Common myeloid progenitor, CD34-positive (primary cell): Measurements from ENCODE around the gene KRT9.

ENCODE experiments used
- CTCF ChIA-PET: fragments of 350-600 bp; sonication (Branson Sonifier 250); formaldehyde crosslinking; loops from one replicate; lab custom pipeline; 2021; ENCODE audit warnings: antibody characterized with exemption; lab: Charles Lee
- POLR2A ChIA-PET: fragments of 350-600 bp; sonication (Branson Sonifier 250); formaldehyde crosslinking; loops from one replicate; lab custom pipeline; 2021; ENCODE audit warnings: antibody characterized with exemption; lab: Charles Lee
- DNase-seq, 3 donors: peaks; one replicate each; pipeline versions ENCODE4 v3.0.0 to v3.0.0-alpha.2; 2013
- H3K27ac ChIP-seq, 2 experiments: 1 replicate in 1 of 2; 2 replicates in 1 of 2; pipeline ENCODE4 v1.7.0; 2013; ENCODE audit warnings: inconsistent platforms in 2 of 2, low read length in 2 of 2, mild to moderate bottlenecking in 2 of 2, low read depth in 1 of 2, moderate library complexity in 1 of 2; ENCODE audit not compliant: severe bottlenecking in 2 of 2, insufficient read depth in 1 of 2, poor library complexity in 1 of 2
- H3K27me3 ChIP-seq, 5 experiments: replicated peaks in 2 of 5; 1 replicate in 3 of 5; 2 replicates in 2 of 5; pipeline versions ENCODE4 v1.6.1 to v1.7.0; 2013; ENCODE audit warnings: low read length in 4 of 5, mild to moderate bottlenecking in 2 of 5, moderate library complexity in 2 of 5, inconsistent platforms in 1 of 5; ENCODE audit not compliant: insufficient read depth in 5 of 5, control insufficient read depth in 4 of 5
- H3K36me3 ChIP-seq, 4 experiments: 1 replicate in 2 of 4; 2 replicates in 2 of 4; pipeline versions ENCODE4 v1.6.1 to v1.7.0; 2013; ENCODE audit warnings: low read length in 3 of 4, control low read depth in 1 of 4, mild to moderate bottlenecking in 1 of 4; ENCODE audit not compliant: control insufficient read depth in 4 of 4, insufficient read depth in 4 of 4
- H3K4me1 ChIP-seq, 4 experiments: 1 replicate in 3 of 4; 2 replicates in 1 of 4; pipeline versions ENCODE4 v1.6.1 to v1.7.1; 2013; ENCODE audit warnings: low read length in 3 of 4, mild to moderate bottlenecking in 3 of 4, control low read depth in 1 of 4, inconsistent platforms in 1 of 4, moderate library complexity in 1 of 4; ENCODE audit not compliant: control insufficient read depth in 4 of 4, insufficient read depth in 4 of 4; ENCODE audit errors: control extremely low read depth in 1 of 4
- H3K4me3 ChIP-seq, 7 experiments: 1 replicate in 4 of 7; 2 replicates in 3 of 7; pipeline versions ENCODE4 v1.5.1 to v1.7.0; 2013; ENCODE audit warnings: mild to moderate bottlenecking in 7 of 7, low read length in 6 of 7, moderate library complexity in 6 of 7, inconsistent platforms in 2 of 7, low read depth in 2 of 7, control low read depth in 1 of 7; ENCODE audit not compliant: insufficient read depth in 4 of 7, control insufficient read depth in 1 of 7; ENCODE audit errors: extremely low read depth in 1 of 7
- H3K9me3 ChIP-seq, 5 experiments: 1 replicate in 4 of 5; 2 replicates in 1 of 5; pipeline versions ENCODE4 v1.6.1 to v1.7.1; 2013; ENCODE audit warnings: low read length in 4 of 5, mild to moderate bottlenecking in 2 of 5, inconsistent platforms in 1 of 5, low read depth in 1 of 5, moderate library complexity in 1 of 5; ENCODE audit not compliant: control insufficient read depth in 4 of 5, insufficient read depth in 2 of 5; ENCODE audit errors: control extremely low read depth in 1 of 5
- WGBS: methylation state at CpG from one replicate; pipeline ENCODE4 v1.1.5; 2013; ENCODE audit not compliant: insufficient coverage; 5-methylcytosine and 5-hydroxymethylcytosine counted together

KRT9 gene

DNA sequence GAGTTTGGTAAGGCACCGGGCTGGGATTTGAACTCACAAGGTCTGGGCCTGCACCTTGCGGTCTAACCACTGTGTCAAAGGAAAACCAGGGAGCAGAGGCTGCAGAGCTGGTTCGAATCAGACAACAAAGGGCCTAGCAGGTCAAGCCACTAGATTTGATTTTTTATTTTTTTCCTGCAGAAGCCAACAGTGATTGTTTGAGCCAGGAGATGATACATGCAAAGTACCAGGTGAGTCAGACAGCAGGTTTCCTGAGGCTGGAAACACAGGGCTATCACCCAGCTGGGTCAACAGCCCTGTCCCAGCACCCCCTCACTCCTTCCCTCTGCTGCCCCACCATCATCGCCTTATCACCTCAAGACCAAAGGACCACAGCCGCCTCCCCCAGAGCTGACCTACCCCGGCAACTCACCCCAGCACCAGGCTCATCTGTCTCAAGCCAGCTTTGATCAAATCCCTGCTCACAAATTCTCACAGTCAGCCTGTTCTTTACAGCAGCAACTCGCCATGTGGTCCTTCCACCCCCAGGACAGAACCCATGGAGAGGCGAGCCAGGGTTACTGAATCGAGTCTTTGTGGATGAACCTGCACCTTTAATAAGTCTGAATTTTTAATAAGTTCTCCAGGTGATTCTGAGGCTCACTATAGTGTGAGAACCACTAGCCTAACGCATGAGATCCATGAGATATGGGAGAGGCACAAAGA lies 30.8 kb downstream of the KRT9 start:
- no peaks in the 10 kb centered on the region for H3K9me3 ChIP-seq
- POLR2A ChIA-PET: no interaction called here
- H3K36me3 ChIP-seq: no peaks in the 10 kb centered on the region
- CTCF ChIA-PET: interaction anchor here (1.4 to 2.6 kb wide), 2 partner anchors 8 to 10 kb away, joined by 3 to 16 read pairs; no protein-coding TSS in a partner anchor
- peaks cover 0 to 20% (median 5%) of the 10 kb centered on the region in 5 experiments for H3K27me3 ChIP-seq
- WGBS: 98% methylated on average over 8 of the region's 10 CpGs
- H3K4me3 ChIP-seq: no peak overlapping the region
- no peak overlapping the region for H3K27ac ChIP-seq
- no peak for DNase-seq
- H3K4me1 ChIP-seq: no peaks in the 10 kb centered on the region

DNA sequence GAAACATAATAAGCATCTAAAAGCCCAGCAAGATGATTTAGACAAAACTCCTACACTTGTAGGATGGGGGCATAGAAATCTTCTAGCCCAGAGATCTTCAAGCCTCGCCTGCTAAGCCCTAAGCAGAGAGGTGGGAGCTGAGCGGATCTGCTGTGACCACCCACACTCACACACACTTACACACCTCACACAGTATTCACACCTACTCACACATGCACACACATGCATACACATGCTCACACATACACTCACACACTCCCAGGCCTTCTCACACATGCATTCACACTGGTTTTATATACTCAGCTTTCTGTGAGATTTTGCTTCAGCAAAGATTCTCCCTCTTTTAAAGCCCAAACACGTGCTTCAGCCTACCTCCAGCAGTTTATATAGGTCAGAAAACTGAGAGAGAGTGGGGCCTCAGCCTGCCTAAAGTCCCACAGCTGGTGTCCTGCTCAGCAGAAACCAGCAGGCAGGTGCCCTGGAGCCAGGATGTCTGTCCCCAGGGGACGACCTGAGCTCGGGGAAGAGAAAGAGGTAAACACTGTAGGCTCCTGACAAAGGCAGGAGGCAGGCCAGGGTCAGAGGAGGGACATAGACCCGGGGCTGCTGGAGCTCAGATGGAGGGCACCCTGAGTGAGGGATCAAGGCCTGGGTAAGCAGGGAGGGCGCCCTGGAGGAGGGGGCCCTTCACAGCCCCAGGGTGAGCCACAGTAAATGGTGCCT lies 31.7 kb downstream of the KRT9 start:
- 98% methylated on average over 6 of the region's 7 CpGs for WGBS
- POLR2A ChIA-PET: no interaction called here
- CTCF ChIA-PET: interaction anchor here (2.6 kb wide), 1 partner anchor 9 kb away, joined by 16 read pairs; no protein-coding TSS in a partner anchor
- Histone ChIP-seq H3K36me3 (no peaks in the 10 kb centered on the region), H3K9me3 (no peaks in the 10 kb centered on the region), H3K27me3 (peaks cover 0 to 23% (median 14%) of the 10 kb centered on the region in 5 experiments), H3K4me1 (no peaks in the 10 kb centered on the region), H3K27ac (no peak overlapping the region), H3K4me3 (no peak overlapping the region)
- no peak for DNase-seq

GRCh38 chr17:41539071-41539492 lies 32.8 kb downstream of the KRT9 start:
- CTCF ChIA-PET: interaction anchor here (1.0 kb wide), 1 partner anchor 43 kb away, joined by 3 read pairs; no protein-coding TSS in a partner anchor
- H3K4me3 ChIP-seq: no peak overlapping the region
- 96% methylated on average over 4 of the region's 5 CpGs for WGBS
- no peaks in the 10 kb centered on the region for H3K4me1 ChIP-seq
- no peak overlapping the region for H3K27ac ChIP-seq
- H3K27me3 ChIP-seq: peaks cover 0 to 23% (median 21%) of the 10 kb centered on the region in 5 experiments
- POLR2A ChIA-PET: no interaction called here
- H3K36me3 ChIP-seq: no peaks in the 10 kb centered on the region
- no peak for DNase-seq
- H3K9me3 ChIP-seq: no peaks in the 10 kb centered on the region

DNA sequence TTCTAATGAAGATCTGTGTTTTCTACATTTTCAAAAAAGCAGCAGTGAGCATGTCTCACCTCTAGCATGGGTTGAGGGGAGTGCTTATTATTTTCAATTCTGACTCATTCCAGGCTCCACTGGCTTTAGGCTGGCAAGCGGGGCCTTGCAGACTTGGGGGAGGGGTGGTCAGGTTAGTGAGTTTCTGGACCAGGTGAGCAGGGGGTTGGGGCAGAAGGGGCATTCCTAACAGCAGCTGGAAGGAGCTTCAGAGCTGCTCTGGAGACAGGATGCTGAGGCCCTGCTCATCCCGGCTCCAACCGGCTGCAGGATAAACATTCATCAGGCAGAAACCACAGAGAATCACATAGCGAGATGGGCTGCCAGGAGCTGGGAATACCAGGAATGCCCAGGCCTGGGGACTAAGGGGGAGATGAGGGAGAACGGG lies 33.3 kb downstream of the KRT9 start:
- POLR2A ChIA-PET: no interaction called here
- no peaks in the 10 kb centered on the region for H3K4me1 ChIP-seq
- H3K27me3 ChIP-seq: peaks cover 0 to 25% (median 25%) of the 10 kb centered on the region in 5 experiments
- H3K36me3 ChIP-seq: no peaks in the 10 kb centered on the region
- 100% methylated on average over 5 of the region's 5 CpGs for WGBS
- no peak overlapping the region for H3K4me3 ChIP-seq
- H3K9me3 ChIP-seq: no peaks in the 10 kb centered on the region
- DNase-seq: no peak
- no peak overlapping the region for H3K27ac ChIP-seq
- CTCF ChIA-PET: interaction anchor here (1.0 to 2.8 kb wide), 2 partner anchors 11 to 42 kb away, joined by 3 to 9 read pairs; no protein-coding TSS in a partner anchor

- POLR2A ChIA-PET: no interaction called here
- CTCF ChIA-PET: interaction anchor here (1.5 to 2.8 kb wide), 2 partner anchors 11 to 13 kb away, joined by 3 to 9 read pairs; no protein-coding TSS in a partner anchor
- 100% methylated on average over 7 of the region's 9 CpGs for WGBS
- peaks cover 0 to 30% (median 26%) of the 10 kb centered on the region in 5 experiments for H3K27me3 ChIP-seq
- no peaks in the 10 kb centered on the region for H3K9me3 ChIP-seq
- no peaks in the 10 kb centered on the region for H3K36me3 ChIP-seq
- no peak overlapping the region for H3K4me3 ChIP-seq
- no peaks in the 10 kb centered on the region for H3K4me1 ChIP-seq
- no peak overlapping the region for H3K27ac ChIP-seq
- DNase-seq: no peak
Observed at GRCh38 chr17:41537990-41538389, 33.9 kb downstream of the KRT9 start.

GRCh38 chr17:41537614-41537954 lies 34.3 kb downstream of the KRT9 start:
- POLR2A ChIA-PET: no interaction called here
- H3K9me3 ChIP-seq: no peaks in the 10 kb centered on the region
- CTCF ChIA-PET: interaction anchor here (1.5 to 2.8 kb wide), 2 partner anchors 11 to 13 kb away, joined by 3 to 9 read pairs; no protein-coding TSS in a partner anchor
- H3K27ac ChIP-seq: no peak overlapping the region
- no peaks in the 10 kb centered on the region for H3K4me1 ChIP-seq
- 97% methylated on average over 6 of the region's 7 CpGs for WGBS
- H3K27me3 ChIP-seq: peaks cover 0 to 33% (median 26%) of the 10 kb centered on the region in 5 experiments
- no peak for DNase-seq
- no peak overlapping the region for H3K4me3 ChIP-seq
- H3K36me3 ChIP-seq: no peaks in the 10 kb centered on the region
